ENCODE data around the gene FADS6. TPM values are rescaled to one million over a fixed set of nuclear protein-coding genes. Genes with fewer than 3 reads are reported as not detected.
"Not testable (repeated sequence)": the region's sequence is repeated elsewhere in the genome, so short reads cannot be mapped to it uniquely, and the experiment has no call there.

FADS6 gene
- total RNA-seq, 1 experiment from 2014 or later, result not detected

GRCh38 chr17:74870028-74870427 is 23.4 kb downstream of the FADS6 start:
- DNase-seq (ENCODE audit: low spot score), result not testable (repeated sequence)

DNA sequence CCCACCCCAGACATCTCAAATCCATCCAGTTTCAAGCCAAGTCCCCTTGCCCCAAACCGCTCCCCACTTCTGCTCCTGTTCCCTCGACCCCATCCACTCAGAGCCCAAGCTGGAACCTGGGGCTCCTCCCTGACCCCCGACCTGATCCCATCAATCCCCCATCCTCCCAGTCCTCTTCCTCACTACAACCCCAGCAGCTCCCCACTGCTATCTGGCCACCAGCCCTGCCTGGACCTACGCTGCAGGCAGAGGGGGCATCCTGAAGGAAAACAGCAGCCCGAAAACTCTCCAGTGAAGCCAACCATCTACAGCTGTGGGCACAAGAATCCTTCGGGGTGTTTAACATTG is 24.6 kb downstream of the FADS6 start:
- no peak for DNase-seq (ENCODE audit: low spot score)

- no peak for DNase-seq (ENCODE audit: low spot score)
Measured at GRCh38 chr17:74868251-74868907, 25.1 kb downstream of the FADS6 start.

- no peak for DNase-seq (ENCODE audit: low spot score)
Measured at GRCh38 chr17:74866198-74866835, 27.1 kb downstream of the FADS6 start.

DNA sequence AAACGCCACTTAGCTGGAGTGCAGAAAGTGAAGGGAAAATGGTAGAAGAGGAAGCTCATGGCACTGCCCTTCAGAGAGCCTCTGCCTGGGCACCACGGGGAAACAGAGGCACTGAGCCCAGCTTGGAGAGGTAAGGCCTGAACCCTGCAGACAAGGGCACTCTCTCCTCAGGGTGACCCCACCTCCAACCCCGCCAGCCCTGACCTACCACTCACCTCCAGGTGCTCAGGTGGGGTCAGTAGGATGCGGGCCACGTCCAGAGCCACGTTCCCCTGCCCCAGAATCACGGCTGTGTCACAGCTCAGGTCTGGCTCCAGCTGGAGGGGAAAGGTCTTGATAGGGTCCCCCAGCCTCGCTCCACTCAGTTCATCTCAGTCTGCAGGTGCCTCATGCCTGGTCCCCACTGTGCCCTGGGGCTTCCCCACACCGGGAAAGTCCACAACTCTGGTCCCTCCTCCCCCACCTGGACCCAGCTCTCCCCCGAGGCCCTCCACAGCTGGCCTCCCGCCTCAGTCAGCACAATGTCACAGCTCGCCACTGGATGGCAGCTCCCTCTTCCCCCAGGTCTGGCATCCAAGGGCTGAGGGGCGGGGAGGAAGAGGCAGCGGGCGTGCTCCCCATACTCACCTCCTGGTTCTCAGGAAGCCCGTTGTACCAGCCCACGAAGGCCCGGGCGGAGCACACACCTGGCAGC is 27.8 kb downstream of the FADS6 start:
- peak; percentile 32 for DNase-seq (ENCODE audit: low spot score)

GRCh38 chr17:74864866-74865395 is 28.5 kb downstream of the FADS6 start:
- peak; percentile 67 for DNase-seq (ENCODE audit: low spot score)

DNA sequence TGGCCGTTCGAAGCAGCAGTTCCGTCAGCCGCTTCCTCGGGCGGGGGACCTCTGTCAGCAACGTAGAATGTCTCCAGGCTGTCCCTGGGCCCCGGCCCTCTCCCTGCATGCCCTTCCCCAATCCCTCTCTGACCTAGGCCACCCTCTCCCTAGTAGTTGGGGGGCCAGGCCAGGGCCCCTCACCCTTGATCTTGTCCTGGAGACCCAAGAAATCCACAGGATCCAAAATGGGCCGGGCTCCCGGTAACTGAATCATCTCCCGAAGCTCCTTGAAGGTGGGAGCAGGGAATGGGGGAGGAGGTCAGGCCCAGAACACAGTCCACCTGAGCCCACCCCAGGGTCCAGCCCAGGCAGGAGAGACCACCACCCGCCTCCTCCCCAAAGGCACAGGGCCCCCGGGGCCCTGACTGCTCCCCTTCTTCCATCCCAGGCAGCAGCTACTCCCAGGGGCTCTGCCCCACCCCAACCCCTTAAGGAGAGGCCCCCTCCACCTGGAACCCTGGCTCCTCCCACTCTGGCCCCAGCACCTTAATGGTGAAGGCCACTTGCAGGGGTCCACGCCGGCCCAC is 29.1 kb downstream of the FADS6 start:
- no peak for DNase-seq (ENCODE audit: low spot score)

- no peak for DNase-seq (ENCODE audit: low spot score)
Measured at GRCh38 chr17:74863420-74864296, 29.8 kb downstream of the FADS6 start.

DNA sequence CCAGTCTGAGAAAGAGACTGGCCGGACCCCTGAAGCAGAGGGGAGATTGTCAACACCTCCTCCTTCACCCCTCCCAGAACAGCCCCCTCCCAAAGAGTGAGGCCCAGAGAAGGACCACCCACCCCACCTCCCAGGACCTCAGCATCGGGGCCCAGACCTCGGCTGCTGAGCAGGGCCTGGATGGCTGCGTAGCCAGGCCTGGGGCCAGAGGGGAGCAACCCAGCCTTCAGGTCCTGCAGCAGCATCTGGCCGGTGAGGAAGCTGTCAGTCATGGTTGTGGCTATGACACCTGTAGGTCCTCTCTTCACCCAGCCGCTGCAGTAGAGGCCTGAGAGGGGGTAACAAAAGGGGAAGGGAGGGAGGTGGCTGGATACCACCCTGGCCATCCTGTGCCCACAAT is 30.5 kb downstream of the FADS6 start:
- no peak for DNase-seq (ENCODE audit: low spot score)

DNA sequence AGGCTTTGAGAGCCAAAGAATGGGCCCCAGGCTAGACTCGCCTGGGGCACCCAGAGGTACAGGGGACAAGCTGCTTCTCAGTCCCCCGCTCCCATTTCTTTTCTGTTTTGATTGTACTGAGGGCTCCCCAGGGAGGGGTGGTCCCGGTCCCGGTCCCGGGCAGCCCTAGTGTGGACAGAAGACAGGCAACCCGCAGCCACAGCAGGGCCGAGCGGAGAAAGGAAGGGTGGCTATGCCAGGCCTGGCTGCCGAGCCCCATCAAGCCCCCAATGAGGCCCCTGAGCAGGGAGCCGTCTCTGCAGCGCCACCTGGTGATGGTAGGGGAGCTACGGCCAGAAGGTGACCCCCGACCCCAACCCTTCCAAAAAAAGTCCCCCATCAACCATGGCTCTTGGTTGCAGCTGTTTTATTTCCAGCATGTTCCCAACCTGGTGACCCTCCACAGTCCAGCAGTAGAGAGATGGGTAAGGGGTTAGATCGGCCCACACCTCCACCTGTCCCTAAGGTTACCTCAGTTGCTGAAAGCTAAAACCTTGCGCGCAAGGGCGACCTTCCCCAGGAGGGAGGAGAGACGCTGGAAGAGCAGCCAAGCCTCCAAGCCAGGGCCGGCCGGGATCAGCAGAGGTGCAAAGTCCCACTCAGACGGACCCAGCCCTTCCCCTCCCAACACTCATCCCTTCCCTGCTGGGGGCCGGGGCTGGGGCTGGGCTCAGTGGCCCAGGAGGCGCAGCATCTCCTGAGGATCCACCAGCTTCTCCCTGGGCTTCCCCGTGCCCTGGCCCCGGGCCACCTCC is 31.1 kb downstream of the FADS6 start:
- DNase-seq (ENCODE audit: low spot score), result peak; percentile 77

DNA sequence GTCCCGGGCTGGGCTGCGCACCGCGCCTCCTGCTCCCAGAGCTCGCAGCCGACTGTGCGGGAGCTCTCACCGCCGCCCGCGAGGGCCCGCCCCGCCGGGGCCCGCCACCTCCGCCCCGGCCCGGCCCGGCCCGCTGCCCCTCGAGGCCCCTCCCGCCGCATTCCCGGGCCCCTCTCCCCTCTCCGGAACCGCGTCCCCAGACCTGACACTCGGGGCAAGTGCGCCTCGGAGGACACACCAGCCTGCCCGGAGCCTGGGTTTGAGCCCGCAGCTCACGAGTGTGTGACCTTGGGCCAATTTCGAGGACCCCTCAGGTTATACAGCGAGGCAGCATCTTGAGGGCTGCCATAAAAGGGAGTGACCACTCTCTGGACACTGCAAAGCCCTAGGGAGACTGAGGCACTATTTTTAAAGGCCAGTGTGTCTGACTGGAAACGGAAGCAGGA is 31.7 kb downstream of the FADS6 start:
- no peak for DNase-seq (ENCODE audit: low spot score)

DNA sequence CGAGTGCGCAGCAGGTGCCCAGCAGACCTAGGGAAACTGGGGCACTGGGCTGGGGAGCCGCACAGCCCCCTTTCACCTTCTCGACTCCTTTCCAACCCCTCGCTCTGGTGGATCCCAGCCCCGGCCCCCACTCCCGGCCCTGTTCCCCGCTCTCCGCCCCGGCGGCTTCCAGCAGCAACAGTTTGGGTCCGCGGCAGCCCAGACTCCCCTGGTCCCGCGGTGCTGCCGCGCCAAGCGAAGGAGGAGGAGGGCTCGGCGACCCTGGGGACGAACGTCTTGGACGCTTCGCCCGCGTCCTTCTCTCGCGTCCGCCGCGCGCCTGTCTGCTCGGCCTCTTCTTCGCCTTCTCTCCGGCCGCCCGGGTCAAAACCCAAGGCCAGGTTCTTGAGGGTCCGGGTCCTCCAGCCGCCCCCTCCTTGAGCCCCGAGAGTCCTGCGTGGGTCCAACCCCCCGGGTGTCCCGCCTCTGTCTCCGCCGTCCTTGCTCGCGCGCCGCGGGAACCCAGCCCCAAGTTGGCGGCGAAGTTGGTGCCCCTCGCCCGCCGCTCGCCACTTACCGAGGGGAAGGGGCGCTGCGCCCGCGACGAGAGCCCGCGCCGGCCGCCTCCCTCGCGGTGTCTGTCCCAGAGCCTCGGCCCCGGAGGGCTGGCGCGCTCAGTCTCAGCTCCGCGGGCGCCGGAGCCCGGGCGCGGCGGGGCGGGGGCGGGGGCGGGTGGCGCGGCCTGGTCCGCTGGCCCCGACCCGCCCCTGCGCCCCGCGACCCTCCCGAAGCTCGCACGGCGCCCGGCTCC is 32.4 kb downstream of the FADS6 start:
- DNase-seq (ENCODE audit: low spot score), result no peak

DNA sequence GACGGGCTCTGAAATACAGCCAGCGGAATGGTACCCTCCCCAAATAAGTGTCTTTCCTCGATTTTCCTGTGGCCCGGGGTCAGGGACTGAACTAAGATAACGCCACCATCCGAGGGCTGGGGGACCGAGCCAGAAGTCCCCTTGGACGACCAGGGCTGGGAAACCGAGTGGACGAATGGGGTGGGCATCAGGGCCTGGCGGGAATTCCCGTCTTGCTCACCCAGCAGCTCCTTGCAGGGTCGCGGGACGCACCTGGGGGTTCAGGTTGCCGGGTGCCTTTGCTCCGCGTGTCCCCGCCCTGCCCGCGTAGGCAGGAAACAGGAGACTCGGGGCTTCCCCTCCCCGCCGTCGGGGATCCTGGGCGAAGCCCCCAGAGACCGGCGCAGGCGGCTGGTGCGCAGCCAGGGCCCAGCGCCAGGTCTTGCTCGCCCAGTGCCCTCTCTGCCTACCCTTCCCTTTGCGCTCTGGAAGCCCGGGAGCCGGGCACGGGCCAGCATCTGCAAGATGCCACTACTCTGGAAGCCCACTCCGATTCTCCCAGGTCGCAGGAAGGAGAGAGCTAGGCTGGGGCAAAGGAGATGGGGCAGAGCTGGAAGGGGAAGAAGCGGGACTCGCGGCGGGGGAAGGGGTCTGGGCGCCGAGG is 33.1 kb downstream of the FADS6 start:
- no peak for DNase-seq (ENCODE audit: low spot score)

- DNase-seq (ENCODE audit: low spot score), result no peak
Measured at GRCh38 chr17:74859459-74860228, 33.8 kb downstream of the FADS6 start, which contains the start of gene GRIN2C. Gene GRIN2C, minus strand, starts transcription at chr17:74859885. Its CDS starts 4,793 bp downstream, at chr17:74855092.

DNA sequence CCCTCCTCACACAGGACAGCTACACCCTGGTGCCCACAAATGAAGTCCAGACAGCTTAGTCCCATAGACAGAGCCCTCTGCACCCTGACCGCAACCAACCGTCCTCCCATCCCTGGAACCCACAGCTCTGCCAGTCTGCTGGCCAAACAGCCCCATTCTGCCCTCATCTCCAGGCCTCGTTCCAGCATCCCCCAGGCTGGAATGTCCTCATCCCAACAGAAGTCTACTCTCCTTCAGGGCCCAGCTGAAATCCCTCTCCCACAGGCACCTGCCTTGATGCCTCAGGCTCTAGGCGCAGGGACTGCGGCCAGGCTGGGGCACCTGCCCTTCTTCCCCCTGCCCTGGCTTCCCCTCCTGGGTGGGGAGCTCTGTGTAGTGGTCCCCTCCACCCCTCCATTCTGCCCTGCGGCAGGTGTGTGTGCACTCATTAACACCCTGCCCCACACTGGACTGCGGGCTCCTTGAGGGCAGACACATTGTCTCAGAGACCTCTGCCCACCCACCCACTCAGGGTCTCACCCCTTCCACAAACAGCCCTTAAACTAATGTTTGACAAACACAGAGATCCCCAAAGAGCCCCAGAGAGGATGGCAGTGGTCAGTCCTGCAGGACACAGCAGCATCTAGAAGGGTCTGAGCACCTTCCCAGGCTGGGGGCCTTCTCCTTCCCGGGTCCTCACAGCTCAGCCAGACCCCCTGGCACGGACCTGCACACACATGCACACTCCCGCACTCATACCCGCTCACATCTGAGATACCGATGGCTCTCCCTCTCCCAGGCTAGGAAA is 34.6 kb downstream of the FADS6 start:
- DNase-seq (ENCODE audit: low spot score), result no peak

- no peak for DNase-seq (ENCODE audit: low spot score)
Measured at GRCh38 chr17:74857191-74857590, 36.2 kb downstream of the FADS6 start.

- no peak for DNase-seq (ENCODE audit: low spot score)
Measured at GRCh38 chr17:74856112-74856511, 37.3 kb downstream of the FADS6 start.
